H9 (cell line): ENCODE data around the gene TNRC6A. TPM values are rescaled to one million over a fixed set of nuclear protein-coding genes. Genes with fewer than 3 reads are reported as not detected.
A peak's percentile ranks its signal among the peaks of the same experiment; 100 is the strongest.

Experiments used
- DNase-seq: peaks from one replicate; pipeline ENCODE4 v3.0.0-alpha.2; 2017
- H2AFZ ChIP-seq: one replicate; pipeline ENCODE4 v1.6.1; 2013; ENCODE audit warnings: mild to moderate bottlenecking, low read length, control low read depth, moderate library complexity
- H2AK5ac ChIP-seq: 2 replicates; pipeline ENCODE4 v1.6.1; 2013; ENCODE audit warnings: low read length, control low read depth, mixed read lengths; ENCODE audit not compliant: insufficient read length
- H2BK120ac ChIP-seq: one replicate; pipeline ENCODE4 v1.6.1; 2013; ENCODE audit warnings: low read depth, mild to moderate bottlenecking, low read length, control low read depth, inconsistent platforms; ENCODE audit not compliant: poor library complexity, severe bottlenecking
- H2BK12ac ChIP-seq: 2 replicates; pipeline ENCODE4 v1.6.1; 2013; ENCODE audit warnings: low read length, control low read depth, mixed read lengths, low read depth; ENCODE audit not compliant: insufficient read length
- H2BK15ac ChIP-seq: 2 replicates; pipeline ENCODE4 v1.6.1; 2013; ENCODE audit warnings: low read depth, low read length, control low read depth
- H2BK20ac ChIP-seq: one replicate; pipeline ENCODE4 v1.6.1; 2013; ENCODE audit warnings: low read depth, mild to moderate bottlenecking, low read length, control low read depth, inconsistent platforms; ENCODE audit not compliant: poor library complexity, severe bottlenecking
- H2BK5ac ChIP-seq: 2 replicates; pipeline ENCODE4 v1.6.1; 2013; ENCODE audit warnings: low read length, control low read depth, mixed read lengths; ENCODE audit not compliant: insufficient read length
- H3K14ac ChIP-seq: 2 replicates; pipeline ENCODE4 v1.6.1; 2013; ENCODE audit warnings: low read length, control low read depth; ENCODE audit not compliant: insufficient read depth
- H3K18ac ChIP-seq: 2 replicates; pipeline ENCODE4 v1.6.1; 2013; ENCODE audit warnings: low read depth, mild to moderate bottlenecking, mixed read lengths, low read length, control low read depth; ENCODE audit not compliant: insufficient read length
- H3K23ac ChIP-seq: 2 replicates; pipeline ENCODE4 v1.6.1; 2013; ENCODE audit warnings: low read length, control low read depth, mixed read lengths, low read depth; ENCODE audit not compliant: insufficient read length
- H3K23me2 ChIP-seq: 2 replicates; pipeline ENCODE4 v1.6.1; 2013; ENCODE audit warnings: low read depth, mild to moderate bottlenecking, mixed read lengths, low read length, control low read depth; ENCODE audit not compliant: insufficient read length, poor library complexity, severe bottlenecking
- H3K27ac ChIP-seq: 2 replicates; pipeline ENCODE4 v1.5.1; 2013; ENCODE audit warnings: low read length, control low read depth, mixed read lengths, low read depth; ENCODE audit not compliant: insufficient read length
- H3K27me3 ChIP-seq: 2 replicates; pipeline ENCODE4 v1.6.1; 2013; ENCODE audit warnings: low read length, control low read depth, inconsistent platforms; ENCODE audit not compliant: insufficient read depth
- H3K4ac ChIP-seq: 2 replicates; pipeline ENCODE4 v1.6.1; 2013; ENCODE audit warnings: low read depth, mild to moderate bottlenecking, control low read depth, inconsistent platforms, low read length, moderate library complexity
- H3K4me1 ChIP-seq: 2 replicates; pipeline ENCODE4 v1.6.1; 2013; ENCODE audit warnings: low read length, control low read depth, inconsistent platforms; ENCODE audit not compliant: insufficient read depth
- H3K4me2 ChIP-seq: 2 replicates; pipeline ENCODE4 v1.6.1; 2013; ENCODE audit warnings: low read length, control low read depth, mixed read lengths; ENCODE audit not compliant: insufficient read length, insufficient read depth
- H3K56ac ChIP-seq: 2 replicates; pipeline ENCODE4 v1.6.1; 2013; ENCODE audit warnings: low read depth, mild to moderate bottlenecking, mixed read lengths, low read length, control low read depth; ENCODE audit not compliant: insufficient read length
- H3K79me1 ChIP-seq: 2 replicates; pipeline ENCODE4 v1.6.1; 2013; ENCODE audit warnings: low read depth, mild to moderate bottlenecking, moderate library complexity, low read length, control low read depth, inconsistent platforms; ENCODE audit not compliant: insufficient read depth, poor library complexity, severe bottlenecking
- H3K79me2 ChIP-seq: 2 replicates; pipeline ENCODE4 v1.6.1; 2013; ENCODE audit warnings: low read length, control low read depth, inconsistent platforms; ENCODE audit not compliant: insufficient read depth
- H3K9ac ChIP-seq: 2 replicates; pipeline ENCODE4 v1.6.1; 2013; ENCODE audit warnings: low read length, control low read depth, mixed read lengths; ENCODE audit not compliant: insufficient read length; ENCODE audit errors: extremely low read depth
- H3K9me3 ChIP-seq: one replicate; pipeline ENCODE4 v1.6.1; 2013; ENCODE audit warnings: low read depth, low read length, inconsistent platforms; ENCODE audit not compliant: control insufficient read depth
- H3T11ph ChIP-seq: one replicate; pipeline ENCODE4 v1.6.1; 2013; ENCODE audit warnings: mild to moderate bottlenecking, low read length, control low read depth, inconsistent platforms
- H4K20me1 ChIP-seq: one replicate; pipeline ENCODE4 v1.6.1; 2013; ENCODE audit not compliant: control insufficient read depth, insufficient read length, insufficient read depth
- H4K5ac ChIP-seq: 2 replicates; pipeline ENCODE4 v1.6.1; 2013; ENCODE audit warnings: low read depth, mild to moderate bottlenecking, mixed read lengths, low read length, control low read depth; ENCODE audit not compliant: insufficient read length
- H4K8ac ChIP-seq: replicated peaks from 2 replicates; pipeline ENCODE4 v1.6.1; 2013; ENCODE audit warnings: low read length, control low read depth, mixed read lengths, low read depth; ENCODE audit not compliant: insufficient read length
- H4K91ac ChIP-seq: 2 replicates; pipeline ENCODE4 v1.6.1; 2013; ENCODE audit warnings: low read depth, mild to moderate bottlenecking, moderate library complexity, mixed read lengths, low read length, control low read depth; ENCODE audit not compliant: insufficient read length
- H3K27ac Mint-ChIP-seq, 3 experiments: 2 replicates in 2 of 3; 3 replicates in 1 of 3; pipeline ENCODE4 v1.8.0; 2020 to 2021; ENCODE audit warnings: mixed read lengths in 3 of 3, mild to moderate bottlenecking in 1 of 3, moderate library complexity in 1 of 3
- H3K27me3 Mint-ChIP-seq: 2 replicates; pipeline ENCODE4 v1.8.0; 2021; ENCODE audit warnings: low read depth, mild to moderate bottlenecking, moderate library complexity, mixed read lengths
- H3K36me3 Mint-ChIP-seq, 3 experiments: 2 replicates in 2 of 3; 3 replicates in 1 of 3; pipeline ENCODE4 v1.8.0; 2020 to 2021; ENCODE audit warnings: low read depth in 3 of 3, mixed read lengths in 3 of 3; ENCODE audit not compliant: insufficient read depth in 1 of 3
- H3K4me1 Mint-ChIP-seq, 2 experiments: 2 replicates each; pipeline ENCODE4 v1.8.0; 2020; ENCODE audit warnings: mixed read lengths in 2 of 2
- H3K4me3 Mint-ChIP-seq, 2 experiments: 2 replicates in 1 of 2; 3 replicates in 1 of 2; pipeline ENCODE4 v1.8.0; 2020 to 2021; ENCODE audit warnings: mild to moderate bottlenecking in 2 of 2, mixed read lengths in 2 of 2, moderate library complexity in 1 of 2
- H3K9me3 Mint-ChIP-seq, 2 experiments: 2 replicates in 1 of 2; 3 replicates in 1 of 2; pipeline ENCODE4 v1.8.0; 2020; ENCODE audit warnings: mild to moderate bottlenecking in 2 of 2, mixed read lengths in 2 of 2, moderate library complexity in 1 of 2
- WGBS: extraction: QIAGEN DNeasy Blood & Tissue Kit; methylation state at CpG from one replicate; pipeline ENCODE4 v1.1.7; 2013; ENCODE audit warnings: missing lambda C conversion rate, low lambda C conversion rate, mixed read lengths; ENCODE audit not compliant: insufficient read length; ENCODE audit errors: extremely low coverage; 5-methylcytosine and 5-hydroxymethylcytosine counted together
- total RNA-seq: library from RNA; stranded (reverse); gene quantifications from 2 replicates; pipeline ENCODE4 v1.2.1, GENCODE V29; 2021
- TF ChIP-seq, protein P1 (sequence below): fragments of 200-600 bp; sonication (generic); conservative IDR thresholded peaks from 3 replicates; pipeline ENCODE4 v1.8.0; 2021; ENCODE audit warnings: antibody characterized with exemption, mild to moderate bottlenecking

TNRC6A gene
- total RNA-seq, 1 experiment from 2014 or later, result 114 TPM

DNA sequence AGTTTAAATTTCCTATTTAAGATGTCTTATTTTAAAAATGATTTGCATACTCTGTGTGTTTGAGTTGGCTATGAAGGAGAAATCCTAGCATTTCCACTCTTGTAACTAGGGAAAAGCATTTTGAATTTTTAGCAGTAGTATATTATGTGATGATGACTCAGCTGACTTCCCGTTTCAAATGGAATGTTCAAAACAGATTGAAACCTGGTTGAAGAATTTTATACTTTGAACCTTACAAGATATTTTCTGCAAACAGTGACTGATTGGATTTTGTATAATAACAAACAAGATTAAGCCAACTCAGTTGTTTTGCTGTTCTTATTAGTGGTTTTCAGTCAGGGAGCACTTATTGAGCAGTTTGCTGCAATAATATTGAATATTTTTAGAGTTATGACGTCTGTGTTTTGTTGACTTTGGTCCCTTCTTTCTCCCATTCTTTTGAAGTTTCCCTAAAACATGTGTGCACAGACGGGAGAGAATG lies 8.0 kb downstream of the TNRC6A start:
- peaks cover 84% of the 10 kb centered on the region for H3K79me2 ChIP-seq
- H3K23me2 ChIP-seq, result no peaks in the 10 kb centered on the region
- H2AK5ac ChIP-seq, result no peak overlapping the region
- no peak overlapping the region for H2BK120ac ChIP-seq
- no peak overlapping the region for H3T11ph ChIP-seq
- no peak overlapping the region for H2AFZ ChIP-seq
- H2BK20ac ChIP-seq, result no peak overlapping the region
- no peak overlapping the region for H4K8ac ChIP-seq
- H3K27ac Mint-ChIP-seq, result peak overlapping the region in 1 of 3 experiments; percentile 7; a peak in 2 of 7 replicates
- H2BK12ac ChIP-seq, result no peak overlapping the region
- H3K79me1 ChIP-seq, result no peaks in the 10 kb centered on the region
- H3K36me3 Mint-ChIP-seq, result peaks cover 21 to 36% (median 35%) of the 10 kb centered on the region in 3 experiments
- H3K4me1 Mint-ChIP-seq, result peaks cover 55 to 81% of the 10 kb centered on the region in 2 experiments
- no peaks in the 10 kb centered on the region for H3K9me3 Mint-ChIP-seq
- no peak overlapping the region for H3K9ac ChIP-seq
- WGBS, result no CpG with 5 or more reads among the region's 3 CpGs
- TF ChIP-seq, protein P1, sequence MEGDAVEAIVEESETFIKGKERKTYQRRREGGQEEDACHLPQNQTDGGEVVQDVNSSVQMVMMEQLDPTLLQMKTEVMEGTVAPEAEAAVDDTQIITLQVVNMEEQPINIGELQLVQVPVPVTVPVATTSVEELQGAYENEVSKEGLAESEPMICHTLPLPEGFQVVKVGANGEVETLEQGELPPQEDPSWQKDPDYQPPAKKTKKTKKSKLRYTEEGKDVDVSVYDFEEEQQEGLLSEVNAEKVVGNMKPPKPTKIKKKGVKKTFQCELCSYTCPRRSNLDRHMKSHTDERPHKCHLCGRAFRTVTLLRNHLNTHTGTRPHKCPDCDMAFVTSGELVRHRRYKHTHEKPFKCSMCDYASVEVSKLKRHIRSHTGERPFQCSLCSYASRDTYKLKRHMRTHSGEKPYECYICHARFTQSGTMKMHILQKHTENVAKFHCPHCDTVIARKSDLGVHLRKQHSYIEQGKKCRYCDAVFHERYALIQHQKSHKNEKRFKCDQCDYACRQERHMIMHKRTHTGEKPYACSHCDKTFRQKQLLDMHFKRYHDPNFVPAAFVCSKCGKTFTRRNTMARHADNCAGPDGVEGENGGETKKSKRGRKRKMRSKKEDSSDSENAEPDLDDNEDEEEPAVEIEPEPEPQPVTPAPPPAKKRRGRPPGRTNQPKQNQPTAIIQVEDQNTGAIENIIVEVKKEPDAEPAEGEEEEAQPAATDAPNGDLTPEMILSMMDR, result no peak
- H2BK5ac ChIP-seq, result no peak overlapping the region
- H4K5ac ChIP-seq, result no peak overlapping the region
- H3K4ac ChIP-seq, result no peak overlapping the region
- no peaks in the 10 kb centered on the region for H3K27me3 ChIP-seq
- no peaks in the 10 kb centered on the region for H4K20me1 ChIP-seq
- no peak overlapping the region for H3K23ac ChIP-seq
- no peaks in the 10 kb centered on the region for H3K27me3 Mint-ChIP-seq
- H3K27ac ChIP-seq, result no peak overlapping the region
- no peak overlapping the region for H3K4me3 Mint-ChIP-seq
- H3K9me3 ChIP-seq, result no peaks in the 10 kb centered on the region
- no peak overlapping the region for H3K4me2 ChIP-seq
- H3K56ac ChIP-seq, result no peak overlapping the region
- H4K91ac ChIP-seq, result no peak overlapping the region
- DNase-seq, result no peak
- no peak overlapping the region for H2BK15ac ChIP-seq
- H3K4me1 ChIP-seq, result peaks cover 6% of the 10 kb centered on the region; the same call in 1 of the 2 replicates
- no peak overlapping the region for H3K14ac ChIP-seq
- H3K18ac ChIP-seq, result no peak overlapping the region
